Activated naive CD4-positive, alpha-beta T cell treated with anti-CD3 and anti-CD28 coated beads, Interleukin-2, amount 50 U/mL, for 24 hours (primary cell): ENCODE results near the gene DMAC2L.
A peak's percentile ranks its signal among the peaks of the same experiment; 100 is the strongest.
"Not testable (repeated sequence)": the region's sequence is repeated elsewhere in the genome, so short reads cannot be mapped to it uniquely, and the experiment has no call there.

Experiments used
- H3K27ac Mint-ChIP-seq: one replicate; pipeline ENCODE4 v1.8.0; 2021; ENCODE audit warnings: mild to moderate bottlenecking, mixed read lengths
- H3K27me3 Mint-ChIP-seq: one replicate; pipeline ENCODE4 v1.8.0; 2021; ENCODE audit warnings: mixed read lengths
- H3K36me3 Mint-ChIP-seq: one replicate; pipeline ENCODE4 v1.8.0; 2021; ENCODE audit warnings: mixed read lengths
- H3K4me1 Mint-ChIP-seq: one replicate; pipeline ENCODE4 v1.8.0; 2021; ENCODE audit warnings: mixed read lengths
- H3K4me3 Mint-ChIP-seq: one replicate; pipeline ENCODE4 v1.8.0; 2021; ENCODE audit warnings: mild to moderate bottlenecking, mixed read lengths
- H3K9me3 Mint-ChIP-seq: one replicate; pipeline ENCODE4 v1.8.0; 2021; ENCODE audit warnings: mixed read lengths

DMAC2L gene

DNA sequence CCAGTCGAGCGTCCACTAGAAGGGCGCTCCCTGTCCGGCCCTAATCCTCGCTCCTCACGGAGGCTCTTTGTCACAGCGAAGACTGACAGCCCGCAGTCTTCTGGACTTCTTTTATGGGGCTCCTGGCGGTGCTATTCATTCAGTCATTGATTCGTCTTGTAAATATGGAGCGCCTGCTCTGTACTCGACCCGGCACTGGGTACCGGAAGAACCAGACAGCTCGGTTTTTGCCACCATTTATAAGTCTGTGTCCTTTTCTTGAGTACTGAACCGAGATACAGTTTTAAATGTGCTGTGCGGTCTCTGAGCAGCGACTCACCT is 570 bp downstream of the DMAC2L start:
- Mint-ChIP-seq H3K9me3 (no peaks in the 10 kb centered on the region), H3K4me1 (peaks cover 55% of the 10 kb centered on the region), H3K27ac (peak overlapping the region; percentile 100), H3K4me3 (peak overlapping the region; percentile 96), H3K36me3 (peaks cover 8% of the 10 kb centered on the region), H3K27me3 (no peaks in the 10 kb centered on the region)

DNA sequence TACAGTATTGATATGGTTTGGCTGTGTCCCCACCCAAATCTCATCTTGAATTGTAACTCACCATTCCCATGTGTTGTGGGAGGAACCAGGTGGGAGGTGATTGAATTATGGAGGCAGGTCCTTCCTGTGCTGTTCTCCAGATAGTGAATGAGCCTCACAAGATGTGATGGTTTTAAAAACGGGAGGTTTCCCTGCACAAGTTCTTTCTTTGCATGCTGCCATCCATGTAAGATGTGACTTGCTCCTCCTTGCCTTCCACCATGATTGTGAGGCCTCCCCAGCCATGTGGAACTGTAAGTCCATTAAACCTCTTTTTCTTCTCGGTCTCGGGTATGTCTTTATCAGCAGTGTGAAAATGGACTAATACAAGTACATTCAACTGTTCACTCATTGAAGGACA is 2.0 kb downstream of the DMAC2L start:
- H3K27me3 Mint-ChIP-seq, H3K9me3 Mint-ChIP-seq, H3K36me3 Mint-ChIP-seq, H3K27ac Mint-ChIP-seq: not testable (repeated sequence)
- Mint-ChIP-seq H3K4me3 (peak overlapping the region; percentile 64), H3K4me1 (peaks cover 61% of the 10 kb centered on the region)

DNA sequence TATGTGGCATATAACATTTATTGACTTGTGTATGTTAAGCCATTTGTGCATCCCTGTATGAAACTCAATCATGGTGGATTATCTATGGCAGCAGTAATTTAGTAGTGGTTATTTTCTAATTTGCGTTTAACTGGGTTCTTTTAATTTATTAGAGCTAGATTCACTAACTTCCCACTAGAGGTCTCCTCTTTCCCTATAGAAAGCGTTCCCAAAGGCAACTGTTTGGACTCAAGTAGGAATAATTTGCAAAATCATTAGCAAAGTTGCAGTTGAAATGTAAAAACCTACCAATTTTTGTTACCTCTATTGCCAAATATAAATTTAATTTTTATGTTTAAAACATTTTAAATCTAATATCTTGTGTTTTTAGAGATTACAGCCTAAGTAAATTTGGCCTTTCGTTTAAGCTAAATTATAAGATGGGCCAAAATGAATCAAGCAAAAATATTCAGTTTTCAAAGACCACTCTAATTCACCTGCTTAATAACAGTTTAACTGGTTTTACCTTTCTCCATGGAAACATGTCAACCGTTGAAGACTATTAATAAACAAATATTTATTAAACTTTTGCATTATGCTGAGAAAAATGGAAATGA is 6.0 kb downstream of the DMAC2L start:
- Mint-ChIP-seq H3K4me1 (peaks cover 58% of the 10 kb centered on the region), H3K4me3 (no peak overlapping the region), H3K9me3 (no peaks in the 10 kb centered on the region), H3K27ac (no peak overlapping the region), H3K36me3 (peaks cover 4% of the 10 kb centered on the region), H3K27me3 (no peaks in the 10 kb centered on the region)

DNA sequence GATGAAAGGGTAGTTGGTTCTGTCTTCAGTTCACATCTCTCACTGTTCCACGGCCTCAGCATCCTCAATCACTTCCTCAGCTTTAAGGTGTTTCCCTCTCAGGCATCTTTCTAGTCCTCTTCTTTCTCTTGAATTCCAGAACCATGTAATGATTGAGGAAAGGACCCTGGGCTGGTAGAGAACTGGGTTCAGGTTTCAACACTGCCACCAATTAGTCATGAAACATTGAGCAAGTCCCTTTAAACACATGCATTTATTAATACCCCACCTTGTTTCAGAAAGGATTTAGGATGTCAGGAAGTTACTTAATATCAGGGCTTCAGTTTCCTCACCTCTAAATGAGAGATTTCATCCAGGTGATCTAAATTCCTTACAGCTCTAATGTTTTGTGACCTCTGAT is 7.2 kb downstream of the DMAC2L start:
- H3K9me3 Mint-ChIP-seq: no peaks in the 10 kb centered on the region
- peaks cover 47% of the 10 kb centered on the region for H3K4me1 Mint-ChIP-seq
- peaks cover 5% of the 10 kb centered on the region for H3K36me3 Mint-ChIP-seq
- no peaks in the 10 kb centered on the region for H3K27me3 Mint-ChIP-seq
- peak overlapping the region; percentile 75 for H3K27ac Mint-ChIP-seq
- H3K4me3 Mint-ChIP-seq: no peak overlapping the region

DNA sequence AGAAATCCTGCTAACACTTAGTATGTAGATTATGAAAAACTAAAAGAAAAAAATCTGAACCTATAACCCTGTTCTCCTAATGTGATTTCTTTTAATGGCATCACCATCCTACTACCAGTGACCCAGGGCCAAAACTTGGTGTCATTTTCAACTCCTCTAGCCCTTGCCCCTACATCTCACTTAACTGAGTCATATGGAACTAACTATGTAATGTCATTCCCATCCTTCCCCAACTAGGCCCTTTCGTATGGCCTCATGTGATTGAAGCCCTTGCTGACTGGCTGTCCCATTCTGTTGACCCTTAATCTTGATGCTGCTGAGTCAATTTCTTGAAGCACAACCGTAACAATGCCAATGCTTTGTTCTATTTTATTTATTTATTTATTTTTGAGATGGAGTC is 7.6 kb downstream of the DMAC2L start:
- Mint-ChIP-seq H3K4me3 (no peak overlapping the region), H3K27ac (peak overlapping the region; percentile 75), H3K4me1 (peaks cover 45% of the 10 kb centered on the region), H3K27me3 (no peaks in the 10 kb centered on the region), H3K36me3 (peaks cover 6% of the 10 kb centered on the region), H3K9me3 (no peaks in the 10 kb centered on the region)

DNA sequence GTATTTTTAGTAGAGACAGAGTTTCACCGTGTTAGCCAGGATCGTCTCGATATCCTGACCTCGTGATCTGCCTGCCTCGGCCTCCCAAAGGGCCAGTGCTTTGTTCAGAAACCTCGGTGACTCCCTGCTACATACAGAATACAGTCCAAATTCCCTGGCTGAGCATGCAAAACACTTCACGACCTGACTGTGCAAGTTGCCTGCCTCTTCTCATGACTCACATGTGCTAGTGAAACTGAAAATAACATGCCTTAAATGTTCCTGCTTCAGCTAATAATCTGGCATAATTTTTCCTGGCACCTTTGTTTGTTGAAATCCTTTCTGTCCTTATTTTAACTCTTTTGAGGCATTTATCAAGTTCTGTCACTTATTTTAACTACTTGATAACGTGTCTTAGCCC is 8.2 kb downstream of the DMAC2L start:
- H3K36me3 Mint-ChIP-seq: peaks cover 8% of the 10 kb centered on the region
- no peak overlapping the region for H3K4me3 Mint-ChIP-seq
- H3K4me1 Mint-ChIP-seq: peaks cover 45% of the 10 kb centered on the region
- H3K27ac Mint-ChIP-seq: no peak overlapping the region
- H3K27me3 Mint-ChIP-seq: no peaks in the 10 kb centered on the region
- no peaks in the 10 kb centered on the region for H3K9me3 Mint-ChIP-seq

DNA sequence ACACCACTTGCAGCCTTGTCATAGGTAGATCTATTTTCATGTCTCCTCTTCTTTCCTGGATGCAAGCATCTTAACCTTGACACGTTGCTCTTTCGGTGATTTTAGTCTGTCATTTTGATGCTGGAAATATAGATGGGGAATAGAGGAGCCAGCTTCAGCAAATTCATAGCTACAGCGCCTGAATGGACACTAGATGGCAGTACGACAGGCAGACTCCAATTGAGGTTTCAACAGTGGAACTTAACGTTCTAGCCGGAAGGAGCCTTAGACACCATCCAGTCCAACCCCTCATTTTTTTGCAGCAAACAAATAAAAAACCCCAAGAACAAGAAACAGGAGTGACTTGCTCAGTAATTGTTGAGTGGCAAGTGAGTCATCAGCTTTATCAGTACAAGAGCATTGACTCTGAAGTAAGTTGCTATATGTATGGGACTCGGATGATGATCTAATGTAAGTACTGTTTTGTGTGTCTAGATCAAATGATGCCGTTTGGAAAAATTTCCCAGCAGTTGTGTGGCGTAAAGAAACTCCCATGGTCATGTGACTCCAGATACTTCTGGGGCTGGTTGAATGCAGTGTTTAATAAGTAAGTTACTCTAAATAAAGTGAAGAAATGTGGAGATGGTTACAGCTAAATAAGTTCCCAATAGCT is 9.0 kb downstream of the DMAC2L start:
- Mint-ChIP-seq H3K36me3 (peaks cover 8% of the 10 kb centered on the region), H3K27ac (no peak overlapping the region), H3K9me3 (no peaks in the 10 kb centered on the region), H3K4me1 (peaks cover 39% of the 10 kb centered on the region), H3K4me3 (no peak overlapping the region), H3K27me3 (no peaks in the 10 kb centered on the region)

DNA sequence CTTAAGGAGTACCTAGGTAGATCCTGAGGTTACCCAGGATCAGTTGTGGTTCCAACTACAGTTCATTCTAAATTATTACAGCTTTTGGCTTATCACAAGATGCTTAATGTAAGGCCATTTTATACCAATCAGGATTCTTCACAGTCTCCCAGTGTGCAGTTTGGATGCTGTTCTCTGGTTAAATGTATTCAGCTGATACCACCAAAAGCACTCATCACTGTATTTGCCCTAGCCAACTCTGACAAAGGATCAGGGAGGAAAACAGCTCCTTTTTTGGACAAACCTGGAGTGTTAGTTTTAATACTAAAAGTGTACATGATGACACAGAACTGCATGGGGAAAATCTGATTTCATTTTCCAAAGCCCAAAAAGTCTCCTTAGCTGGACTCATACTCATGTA is 19.5 kb downstream of the DMAC2L start:
- Mint-ChIP-seq H3K4me1 (peaks cover 14% of the 10 kb centered on the region), H3K36me3 (peaks cover 1% of the 10 kb centered on the region), H3K27me3 (no peaks in the 10 kb centered on the region), H3K27ac (peak overlapping the region; percentile 35), H3K9me3 (no peaks in the 10 kb centered on the region), H3K4me3 (no peak overlapping the region)

DNA sequence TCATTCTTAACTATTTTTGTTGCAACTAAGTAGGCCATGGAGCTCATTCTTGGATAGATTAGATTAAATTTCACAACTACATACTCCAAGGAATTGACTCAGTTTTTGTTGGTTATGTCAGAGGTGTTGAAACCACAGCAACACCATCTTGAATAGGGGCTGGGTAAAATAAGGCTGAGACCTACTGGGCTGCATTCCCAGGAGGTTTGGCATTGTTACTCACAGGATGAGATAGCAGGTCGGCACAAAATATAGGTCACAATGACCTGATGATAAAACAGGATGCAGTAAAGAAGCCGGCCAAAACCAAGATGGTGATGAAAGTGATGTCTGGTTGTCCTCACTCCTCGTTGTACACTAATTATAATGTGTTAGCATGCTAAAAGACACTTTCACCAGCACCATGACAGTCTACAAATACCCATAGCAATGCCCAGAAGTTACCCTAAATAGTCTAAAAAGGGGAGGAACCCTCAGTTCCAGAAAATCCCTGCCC is 20.9 kb downstream of the DMAC2L start:
- peaks cover 15% of the 10 kb centered on the region for H3K4me1 Mint-ChIP-seq
- no peak overlapping the region for H3K27ac Mint-ChIP-seq
- no peaks in the 10 kb centered on the region for H3K27me3 Mint-ChIP-seq
- H3K36me3 Mint-ChIP-seq: peaks cover 1% of the 10 kb centered on the region
- no peaks in the 10 kb centered on the region for H3K9me3 Mint-ChIP-seq
- H3K4me3 Mint-ChIP-seq: no peak overlapping the region

DNA sequence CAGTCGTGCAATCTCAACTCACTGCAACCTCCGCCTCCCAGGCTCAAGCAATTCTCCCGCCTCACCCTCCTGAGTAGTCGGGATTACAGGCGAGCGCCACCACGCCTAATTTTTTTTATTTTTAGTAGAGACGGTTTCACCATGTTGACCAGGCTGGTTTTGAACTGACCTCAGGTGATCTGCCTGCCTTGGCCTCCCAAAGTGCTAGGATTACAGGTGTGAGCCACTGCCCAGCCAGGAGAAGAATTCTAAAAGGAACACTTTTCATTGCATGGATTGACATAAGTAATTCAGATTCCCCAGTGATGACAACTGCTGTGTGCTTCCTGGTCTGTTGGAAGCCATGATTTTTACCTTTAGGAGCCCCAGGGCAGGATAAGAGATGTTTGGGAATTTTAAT is 22.1 kb downstream of the DMAC2L start:
- Mint-ChIP-seq H3K4me3 (no peak overlapping the region), H3K9me3 (no peaks in the 10 kb centered on the region), H3K4me1 (peaks cover 15% of the 10 kb centered on the region), H3K36me3 (no peaks in the 10 kb centered on the region), H3K27me3 (no peaks in the 10 kb centered on the region), H3K27ac (no peak overlapping the region)

DNA sequence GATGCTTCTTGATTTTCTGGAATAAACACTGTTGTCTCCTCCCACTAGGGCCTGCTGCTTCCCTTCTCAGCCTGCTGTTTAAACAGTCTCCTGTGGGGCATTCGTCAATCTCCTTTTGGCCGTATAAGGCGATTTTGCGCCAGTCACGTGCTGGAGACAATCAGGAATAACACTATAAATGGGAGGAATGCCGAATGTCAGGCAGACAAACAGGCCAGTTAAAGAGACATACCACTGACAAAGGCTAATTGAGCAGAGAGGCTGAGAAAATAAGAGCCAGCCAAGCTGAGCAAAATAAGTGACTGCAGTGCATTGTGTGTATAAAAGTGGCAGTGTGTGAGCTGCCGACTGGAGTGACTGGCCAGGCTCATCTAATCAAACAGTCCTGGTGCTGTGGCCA is 23.3 kb downstream of the DMAC2L start:
- Mint-ChIP-seq H3K9me3 (no peaks in the 10 kb centered on the region), H3K4me1 (peaks cover 15% of the 10 kb centered on the region), H3K27ac (peak overlapping the region; percentile 85), H3K27me3 (no peaks in the 10 kb centered on the region), H3K36me3 (no peaks in the 10 kb centered on the region), H3K4me3 (no peak overlapping the region)

DNA sequence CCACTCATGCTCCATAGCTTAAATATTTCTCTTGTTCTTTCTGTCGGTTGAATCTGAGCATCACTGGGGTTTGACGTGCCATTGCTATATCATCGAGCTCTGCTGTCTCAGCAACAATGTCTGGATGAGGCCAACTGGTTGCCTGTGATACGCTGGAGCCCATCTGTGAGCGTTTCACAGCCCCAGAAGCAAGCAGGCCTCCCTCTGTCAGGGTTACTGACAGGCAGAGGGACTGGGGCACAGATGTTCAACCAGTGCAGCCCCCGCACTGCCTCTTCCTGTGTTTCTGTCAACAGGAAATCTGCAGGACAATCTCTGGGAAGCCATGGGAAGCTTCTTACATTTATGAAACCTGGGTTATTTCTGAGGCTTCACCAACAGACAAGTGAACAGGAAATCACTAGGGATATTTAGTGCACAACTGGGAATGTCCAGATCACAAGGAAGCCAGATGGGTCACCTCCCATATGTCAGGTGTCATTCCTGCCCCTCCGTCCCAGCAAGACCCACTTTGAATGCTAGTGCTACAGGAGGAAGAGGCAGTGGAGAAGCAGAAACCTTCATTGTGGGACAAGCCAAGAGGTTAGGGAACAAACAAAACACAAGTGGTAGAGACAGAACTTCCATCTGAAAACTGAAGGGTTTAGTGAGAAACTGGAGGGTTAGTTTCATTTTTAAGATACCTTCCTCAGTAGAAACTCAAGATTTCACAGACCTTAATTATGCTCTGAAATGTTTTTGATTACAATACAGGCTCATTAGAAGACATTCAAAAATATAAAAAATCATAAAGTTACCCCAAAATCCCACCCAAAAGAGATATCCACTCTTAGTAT is 24.1 kb downstream of the DMAC2L start:
- no peaks in the 10 kb centered on the region for H3K27me3 Mint-ChIP-seq
- H3K4me3 Mint-ChIP-seq: peak overlapping the region; percentile 16
- H3K27ac Mint-ChIP-seq: peak overlapping the region; percentile 85
- peaks cover 2% of the 10 kb centered on the region for H3K36me3 Mint-ChIP-seq
- no peaks in the 10 kb centered on the region for H3K9me3 Mint-ChIP-seq
- H3K4me1 Mint-ChIP-seq: peaks cover 15% of the 10 kb centered on the region

DNA sequence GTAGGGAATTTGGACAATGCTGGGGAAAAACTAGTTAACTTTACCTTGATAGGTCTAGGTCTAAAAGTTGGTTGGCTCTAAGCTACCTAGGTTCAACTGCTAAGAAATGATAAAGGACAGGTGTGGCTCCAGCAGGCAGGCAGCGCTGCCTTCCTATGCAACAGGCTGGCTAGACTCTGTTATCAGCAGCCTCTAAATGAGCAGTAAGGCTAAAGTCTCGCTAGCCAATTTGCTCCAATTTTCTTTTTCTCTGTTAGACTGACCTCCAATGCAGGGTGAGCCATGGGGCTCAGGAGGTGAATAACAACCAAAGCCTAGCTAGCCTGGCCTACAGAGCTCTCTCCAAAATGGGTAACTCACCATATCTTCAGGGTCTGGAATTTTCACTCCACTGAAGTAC is 26.5 kb downstream of the DMAC2L start:
- no peak overlapping the region for H3K27ac Mint-ChIP-seq

DNA sequence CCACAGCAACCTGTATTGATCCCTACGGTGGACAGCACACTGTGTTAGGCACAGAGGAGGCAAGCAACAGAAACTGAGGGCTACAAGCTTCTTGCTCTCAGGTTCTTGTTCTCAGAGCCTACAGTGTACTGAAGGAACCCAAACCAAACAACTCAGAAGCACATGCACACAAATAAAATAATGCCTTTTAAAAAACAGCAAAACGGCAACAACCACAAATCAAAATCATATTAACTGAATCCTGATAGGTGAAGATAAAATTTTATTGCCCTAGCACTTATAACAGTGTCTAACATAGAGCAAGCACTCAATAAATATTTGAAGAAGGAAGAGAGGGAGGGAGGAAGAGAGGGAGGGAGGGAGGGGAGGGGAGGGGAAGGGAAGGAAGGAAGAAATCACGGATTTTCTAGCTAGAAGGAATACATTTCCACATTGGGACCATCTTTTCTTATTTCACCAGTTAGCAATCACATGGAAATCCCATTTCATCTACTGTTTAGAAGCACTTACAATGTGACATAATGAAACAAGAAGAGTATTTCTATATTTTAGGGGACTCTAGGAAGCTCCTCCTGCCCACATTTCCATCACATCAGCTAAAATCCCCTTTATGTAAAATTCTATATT is 27.2 kb downstream of the DMAC2L start:
- H3K9me3 Mint-ChIP-seq: no peaks in the 10 kb centered on the region
- no peak overlapping the region for H3K27ac Mint-ChIP-seq
- peaks cover 38% of the 10 kb centered on the region for H3K4me1 Mint-ChIP-seq
- no peaks in the 10 kb centered on the region for H3K27me3 Mint-ChIP-seq
- H3K36me3 Mint-ChIP-seq: peaks cover 3% of the 10 kb centered on the region
- no peak overlapping the region for H3K4me3 Mint-ChIP-seq

More for the DNA sequence above, 26.5 kb downstream of the DMAC2L start:
- H3K36me3 Mint-ChIP-seq: peaks cover 2% of the 10 kb centered on the region
- H3K4me3 Mint-ChIP-seq: no peak overlapping the region
- no peaks in the 10 kb centered on the region for H3K27me3 Mint-ChIP-seq
- H3K9me3 Mint-ChIP-seq: no peaks in the 10 kb centered on the region
- H3K4me1 Mint-ChIP-seq: peaks cover 31% of the 10 kb centered on the region

DNA sequence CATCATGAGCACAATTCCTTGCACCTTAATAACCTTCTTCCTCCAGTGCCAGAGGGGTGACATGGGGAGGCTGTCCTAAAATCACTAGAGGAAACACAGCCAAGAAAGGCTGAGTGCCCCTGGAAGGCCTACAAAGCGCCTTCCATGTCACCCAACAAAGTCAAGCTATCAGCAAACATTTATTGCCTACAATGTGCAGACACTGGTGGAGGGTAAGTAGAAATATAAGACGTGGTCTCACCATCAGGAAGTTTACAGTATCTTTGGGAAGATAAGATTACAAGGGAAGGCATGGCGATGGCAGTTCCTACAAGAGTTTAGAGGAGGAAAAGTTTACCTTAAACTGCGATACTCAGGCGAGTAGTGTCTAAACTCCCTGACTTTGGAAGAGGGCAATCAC is 27.9 kb downstream of the DMAC2L start:
- Mint-ChIP-seq H3K27me3 (no peaks in the 10 kb centered on the region), H3K36me3 (peaks cover 6% of the 10 kb centered on the region), H3K4me3 (no peak overlapping the region)

DNA sequence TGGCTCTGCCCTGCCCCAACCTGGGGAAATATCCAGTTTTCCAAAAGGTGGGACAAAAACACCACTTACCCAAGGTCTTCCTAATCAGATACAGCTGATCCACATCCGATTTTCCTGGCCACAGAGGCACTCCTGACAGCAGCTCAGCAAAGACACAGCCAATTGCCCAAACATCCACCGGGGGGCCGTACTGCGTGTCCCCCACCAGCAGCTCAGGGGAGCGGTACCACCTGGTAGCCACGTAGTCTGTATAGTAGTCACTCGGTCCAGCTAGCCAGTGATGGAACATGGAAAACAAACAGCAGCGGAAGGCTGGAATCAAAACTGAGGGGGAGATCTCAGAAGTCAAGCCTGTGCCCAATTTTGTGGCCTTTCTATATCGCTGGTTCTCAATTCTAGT is 28.8 kb downstream of the DMAC2L start:
- Mint-ChIP-seq H3K27ac (no peak overlapping the region), H3K36me3 (peaks cover 7% of the 10 kb centered on the region), H3K4me3 (no peak overlapping the region), H3K4me1 (peaks cover 39% of the 10 kb centered on the region), H3K9me3 (no peaks in the 10 kb centered on the region), H3K27me3 (no peaks in the 10 kb centered on the region)

More for the DNA sequence above, 27.9 kb downstream of the DMAC2L start:
- Mint-ChIP-seq H3K9me3 (no peaks in the 10 kb centered on the region), H3K4me1 (peaks cover 45% of the 10 kb centered on the region), H3K27ac (no peak overlapping the region)
